Measurements from ENCODE around the gene TLN1.

The TLN1 gene

DNA sequence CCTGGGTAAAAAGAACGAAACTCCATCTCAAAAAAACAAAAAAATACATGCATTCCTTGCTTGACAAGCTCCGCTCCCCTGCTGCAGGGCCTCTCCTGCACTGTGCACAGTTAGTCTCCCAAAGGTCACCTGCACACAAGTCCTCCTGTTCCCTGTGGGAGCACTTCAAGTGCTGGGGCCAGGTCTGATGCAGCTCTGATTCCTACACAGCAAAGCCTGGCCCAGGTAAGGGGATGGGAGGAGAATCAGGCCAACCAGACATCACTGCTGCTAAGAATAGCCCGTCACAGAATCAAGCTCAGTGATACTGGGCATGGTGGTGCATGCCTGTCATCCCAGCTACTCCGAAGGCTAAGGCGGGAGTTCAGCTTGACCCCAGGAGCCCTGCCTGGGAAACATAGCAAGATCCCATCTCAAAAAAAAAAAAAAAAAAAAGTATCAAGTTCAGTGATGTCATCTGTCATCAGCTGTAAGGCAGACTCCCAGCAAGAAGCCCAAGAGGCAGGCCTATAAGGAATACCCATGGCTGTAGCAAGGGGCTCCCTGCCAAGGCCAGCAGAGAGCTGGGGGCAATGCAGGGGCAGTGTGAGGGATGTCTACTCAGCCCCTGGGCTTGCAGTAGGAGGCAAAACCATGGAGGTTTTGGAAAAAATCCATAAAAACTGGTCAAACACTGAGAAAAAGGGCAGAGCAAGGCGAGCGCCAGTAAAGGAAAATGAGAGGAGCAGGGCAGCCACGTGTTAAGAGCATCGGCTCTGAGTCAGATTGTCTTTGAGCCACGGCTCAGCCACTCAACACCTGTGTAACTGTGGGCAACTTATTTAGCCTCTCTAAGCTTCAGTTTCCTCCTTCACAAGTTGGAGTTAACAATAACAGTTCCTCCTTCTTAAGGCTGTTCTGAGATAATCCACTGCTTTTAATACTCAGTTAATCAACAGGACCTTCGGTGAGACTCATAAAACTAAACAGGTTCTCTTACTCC is 45.5 kb downstream of the TLN1 start:
- no peak for DNase-seq (ENCODE audit: low read depth in 2 of 2)

DNA sequence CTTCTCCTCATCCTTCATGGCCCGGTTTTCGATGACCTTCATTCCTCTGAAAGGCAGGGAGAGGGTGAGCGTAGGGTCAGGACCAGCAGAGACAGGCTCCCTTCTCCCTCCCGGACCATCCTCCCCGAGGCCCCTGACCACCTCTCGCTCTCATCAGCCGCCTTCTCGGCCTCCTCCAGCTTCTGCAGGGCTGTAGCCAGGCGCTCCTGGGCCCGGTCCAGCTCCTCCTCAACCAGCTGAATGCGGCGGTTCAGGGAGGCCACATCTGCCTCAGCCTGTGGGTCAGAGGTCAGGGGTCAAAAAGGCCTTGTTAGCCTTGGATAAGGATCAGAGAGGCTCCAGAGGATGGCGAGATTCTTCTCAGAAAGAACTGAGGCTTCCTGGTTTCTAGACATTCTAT is 46.5 kb downstream of the TLN1 start:
- DNase-seq (ENCODE audit: low read depth in 2 of 2), result no peak

GRCh38 chr9:35684921-35685320 is 47.1 kb downstream of the TLN1 start:
- no peak for DNase-seq (ENCODE audit: low read depth in 2 of 2)

DNA sequence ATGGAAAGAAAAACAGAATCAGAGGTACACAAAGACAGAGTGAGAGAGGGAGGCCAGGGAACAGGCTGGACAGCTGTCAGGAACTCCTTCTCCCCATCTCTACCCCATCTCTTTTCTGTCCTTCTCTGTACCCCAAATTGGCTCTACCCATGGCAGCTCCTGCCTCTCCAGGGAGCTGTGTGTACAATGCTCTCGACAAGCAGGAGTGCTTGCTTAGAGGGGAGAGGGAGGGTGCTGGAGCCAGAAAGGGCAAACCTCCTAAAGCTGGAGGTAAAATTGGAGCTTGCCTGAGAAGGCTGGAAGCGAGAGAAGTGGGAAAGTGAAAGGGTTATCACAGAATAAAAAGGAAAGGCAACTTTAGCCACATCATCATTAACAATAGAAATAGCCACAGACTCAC is 48.7 kb downstream of the TLN1 start:
- no peak for DNase-seq (ENCODE audit: low read depth in 2 of 2)

- no peak for DNase-seq (ENCODE audit: low read depth in 2 of 2)
These were observed 49.3 kb downstream of the TLN1 start for GRCh38 chr9:35682520-35683315.

GRCh38 chr9:35682051-35682450 is 49.9 kb downstream of the TLN1 start:
- DNase-seq (ENCODE audit: low read depth in 2 of 2), result no peak

- DNase-seq (ENCODE audit: low read depth in 2 of 2), result no peak
These were observed 50.5 kb downstream of the TLN1 start for GRCh38 chr9:35681341-35682002.

DNA sequence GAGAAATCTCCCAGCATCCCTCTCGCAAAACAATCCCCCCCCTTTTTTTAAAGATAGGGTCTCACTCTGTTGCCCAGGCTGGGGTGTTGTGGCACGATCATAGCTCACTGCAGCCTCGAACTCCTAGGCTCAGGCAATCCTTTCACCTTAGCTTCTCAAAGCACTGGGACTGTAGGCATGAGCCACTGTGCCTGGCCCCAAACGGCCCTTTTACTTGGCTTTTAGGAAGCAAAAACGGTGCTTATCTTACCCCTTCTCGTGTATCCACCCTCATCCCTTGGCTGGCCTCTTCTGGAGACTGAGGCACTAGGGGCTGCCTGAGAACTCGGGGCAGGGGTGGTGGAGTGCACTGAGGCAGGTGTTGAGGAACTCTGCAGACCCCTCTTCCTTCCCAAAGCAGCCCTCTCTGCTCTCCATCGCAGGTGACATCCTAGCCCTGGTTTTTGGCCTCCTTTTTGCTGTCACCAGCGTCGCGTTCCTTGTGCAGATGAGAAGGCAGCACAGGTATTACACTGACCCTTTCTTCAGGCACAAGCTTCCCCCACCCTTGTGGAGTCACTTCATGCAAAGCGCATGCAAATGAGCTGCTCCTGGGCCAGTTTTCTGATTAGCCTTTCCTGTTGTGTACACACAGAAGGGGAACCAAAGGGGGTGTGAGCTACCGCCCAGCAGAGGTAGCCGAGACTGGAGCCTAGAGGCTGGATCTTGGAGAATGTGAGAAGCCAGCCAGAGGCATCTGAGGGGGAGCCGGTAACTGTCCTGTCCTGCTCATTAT is 51.5 kb downstream of the TLN1 start:
- no peak for DNase-seq (ENCODE audit: low read depth in 2 of 2)

GRCh38 chr9:35679766-35680330 is 52.1 kb downstream of the TLN1 start:
- no peak for DNase-seq (ENCODE audit: low read depth in 2 of 2)

DNA sequence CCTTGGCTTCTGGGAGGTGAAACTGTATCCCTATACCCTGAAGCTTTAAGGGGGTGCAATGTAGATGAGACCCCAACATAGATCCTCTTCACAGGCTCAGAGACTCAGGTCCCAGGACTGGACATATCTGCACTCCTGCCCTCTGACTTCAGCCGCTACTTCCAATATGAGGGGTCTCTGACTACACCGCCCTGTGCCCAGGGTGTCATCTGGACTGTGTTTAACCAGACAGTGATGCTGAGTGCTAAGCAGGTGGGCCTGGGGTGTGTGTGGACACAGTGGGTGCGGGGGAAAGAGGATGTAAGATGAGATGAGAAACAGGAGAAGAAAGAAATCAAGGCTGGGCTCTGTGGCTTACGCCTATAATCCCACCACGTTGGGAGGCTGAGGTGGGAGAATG is 52.9 kb downstream of the TLN1 start:
- DNase-seq (ENCODE audit: low read depth in 2 of 2), result no peak

DNA sequence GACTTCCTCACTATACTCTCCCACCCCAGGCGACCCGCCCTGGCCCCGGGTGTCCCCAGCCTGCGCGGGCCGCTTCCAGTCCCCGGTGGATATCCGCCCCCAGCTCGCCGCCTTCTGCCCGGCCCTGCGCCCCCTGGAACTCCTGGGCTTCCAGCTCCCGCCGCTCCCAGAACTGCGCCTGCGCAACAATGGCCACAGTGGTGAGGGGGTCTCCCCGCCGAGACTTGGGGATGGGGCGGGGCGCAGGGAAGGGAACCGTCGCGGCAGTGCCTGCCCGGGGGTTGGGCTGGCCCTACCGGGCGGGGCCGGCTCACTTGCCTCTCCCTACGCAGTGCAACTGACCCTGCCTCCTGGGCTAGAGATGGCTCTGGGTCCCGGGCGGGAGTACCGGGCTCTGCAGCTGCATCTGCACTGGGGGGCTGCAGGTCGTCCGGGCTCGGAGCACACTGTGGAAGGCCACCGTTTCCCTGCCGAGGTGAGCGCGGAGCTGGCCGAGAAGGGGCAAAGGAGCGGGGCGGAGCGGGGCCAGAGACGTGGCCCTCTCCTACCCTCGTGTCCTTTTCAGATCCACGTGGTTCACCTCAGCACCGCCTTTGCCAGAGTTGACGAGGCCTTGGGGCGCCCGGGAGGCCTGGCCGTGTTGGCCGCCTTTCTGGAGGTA is 56.1 kb downstream of the TLN1 start:
- DNase-seq (ENCODE audit: low read depth in 2 of 2), result no peak

- no peak for DNase-seq (ENCODE audit: low read depth in 2 of 2)
These were observed 56.8 kb downstream of the TLN1 start for GRCh38 chr9:35675204-35675603.

DNA sequence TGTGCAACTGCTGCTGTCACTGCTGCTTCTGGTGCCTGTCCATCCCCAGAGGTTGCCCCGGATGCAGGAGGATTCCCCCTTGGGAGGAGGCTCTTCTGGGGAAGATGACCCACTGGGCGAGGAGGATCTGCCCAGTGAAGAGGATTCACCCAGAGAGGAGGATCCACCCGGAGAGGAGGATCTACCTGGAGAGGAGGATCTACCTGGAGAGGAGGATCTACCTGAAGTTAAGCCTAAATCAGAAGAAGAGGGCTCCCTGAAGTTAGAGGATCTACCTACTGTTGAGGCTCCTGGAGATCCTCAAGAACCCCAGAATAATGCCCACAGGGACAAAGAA is 58.0 kb downstream of the TLN1 start:
- DNase-seq (ENCODE audit: low read depth in 2 of 2), result no peak

DNA sequence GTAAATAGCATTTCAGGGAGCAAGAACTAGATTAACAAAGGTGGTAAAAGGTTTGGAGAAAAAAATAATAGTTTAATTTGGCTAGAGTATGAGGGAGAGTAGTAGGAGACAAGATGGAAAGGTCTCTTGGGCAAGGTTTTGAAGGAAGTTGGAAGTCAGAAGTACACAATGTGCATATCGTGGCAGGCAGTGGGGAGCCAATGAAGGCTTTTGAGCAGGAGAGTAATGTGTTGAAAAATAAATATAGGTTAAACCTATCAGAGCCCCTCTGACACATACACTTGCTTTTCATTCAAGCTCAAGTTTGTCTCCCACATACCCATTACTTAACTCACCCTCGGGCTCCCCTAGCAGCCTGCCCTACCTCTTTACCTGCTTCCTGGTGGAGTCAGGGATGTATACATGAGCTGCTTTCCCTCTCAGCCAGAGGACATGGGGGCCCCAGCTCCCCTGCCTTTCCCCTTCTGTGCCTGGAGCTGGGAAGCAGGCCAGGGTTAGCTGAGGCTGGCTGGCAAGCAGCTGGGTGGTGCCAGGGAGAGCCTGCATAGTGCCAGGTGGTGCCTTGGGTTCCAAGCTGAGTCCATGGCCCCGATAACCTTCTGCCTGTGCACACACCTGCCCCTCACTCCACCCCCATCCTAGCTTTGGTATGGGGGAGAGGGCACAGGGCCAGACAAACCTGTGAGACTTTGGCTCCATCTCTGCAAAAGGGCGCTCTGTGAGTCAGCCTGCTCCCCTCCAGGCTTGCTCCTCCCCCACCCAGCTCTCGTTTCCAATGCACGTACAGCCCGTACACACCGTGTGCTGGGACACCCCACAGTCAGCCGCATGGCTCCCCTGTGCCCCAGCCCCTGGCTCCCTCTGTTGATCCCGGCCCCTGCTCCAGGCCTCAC is 58.6 kb downstream of the TLN1 start, which contains the start of gene CA9:
Gene CA9 (plus strand): TSS at position 797 of the 893 bp plus-strand sequence. CDS start 32 bp downstream, at position 829.
- no peak for DNase-seq (ENCODE audit: low read depth in 2 of 2)

- no peak for DNase-seq (ENCODE audit: low read depth in 2 of 2)
These were observed 62.5 kb downstream of the TLN1 start for GRCh38 chr9:35669331-35670145.

- no peak for DNase-seq (ENCODE audit: low read depth in 2 of 2)
These were observed 64.1 kb downstream of the TLN1 start for GRCh38 chr9:35667939-35668338.

GRCh38 chr9:35666549-35666948 is 65.4 kb downstream of the TLN1 start:
- no peak for DNase-seq (ENCODE audit: low read depth in 2 of 2)

DNA sequence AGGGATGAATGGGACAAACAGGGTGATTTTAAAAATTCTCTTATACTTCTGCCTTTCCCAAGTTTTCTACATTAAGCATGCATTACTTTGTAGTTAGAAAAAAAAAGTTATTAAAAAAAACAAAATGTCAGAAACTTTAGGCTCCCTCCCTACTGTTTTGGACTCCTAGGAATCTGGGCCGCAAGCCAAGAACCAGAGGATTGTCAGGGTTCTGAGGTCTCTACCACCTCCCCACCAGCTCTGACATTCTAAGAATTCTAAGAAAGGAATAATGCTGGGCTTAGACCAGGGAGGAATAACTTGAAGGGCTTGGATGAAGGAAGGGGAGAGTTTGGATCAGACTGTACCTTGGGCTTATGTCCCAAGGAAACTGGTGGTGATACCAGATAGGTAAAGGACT is 66.0 kb downstream of the TLN1 start:
- DNase-seq (ENCODE audit: low read depth in 2 of 2), result no peak

DNA sequence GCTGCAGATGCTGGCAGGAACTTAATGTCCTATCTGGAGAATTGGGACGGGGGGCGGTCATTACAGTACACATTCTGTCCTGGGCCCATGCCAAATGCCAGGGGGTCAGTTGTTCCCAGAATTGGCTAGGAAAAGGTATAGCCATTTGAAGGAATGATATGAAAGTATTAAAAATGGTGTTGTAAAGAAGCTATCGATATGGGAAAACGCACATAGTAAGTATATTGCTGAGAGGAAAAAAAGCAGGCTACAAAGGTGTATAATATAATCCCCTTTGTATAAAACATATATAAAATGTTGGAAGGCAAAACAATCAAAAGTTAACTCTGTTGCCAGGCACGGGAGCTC is 66.5 kb downstream of the TLN1 start:
- DNase-seq (ENCODE audit: low read depth in 2 of 2), result no peak
